AG04450 (cell line): ENCODE data around the gene TLDC2. TPM values are rescaled to one million over a fixed set of nuclear protein-coding genes. Genes with fewer than 3 reads are reported as not detected.
"Not testable (repeated sequence)": the region's sequence is repeated elsewhere in the genome, so short reads cannot be mapped to it uniquely, and the experiment has no call there.

Experiments
- CTCF ChIA-PET: fragments of 300-600, 350-600 bp; formaldehyde crosslinking; extraction: SDS; loops from one replicate; lab custom pipeline; 2022; ENCODE audit warnings: antibody characterized with exemption, inconsistent platforms; lab: Charles Lee
- POLR2A ChIA-PET: fragments of 350-600 bp; formaldehyde crosslinking; extraction: SDS; loops from one replicate; lab custom pipeline; 2021; ENCODE audit warnings: antibody characterized with exemption, inconsistent platforms; lab: Yijun Ruan, JAX
- DNase-seq: peaks from one replicate; pipeline ENCODE4 v3.0.0-alpha.2; 2011; ENCODE audit warnings: low read depth, low spot score
- H3K27ac ChIP-seq: one replicate; pipeline ENCODE4 v1.5.1; 2012; ENCODE audit warnings: low read depth, low read length, control low read depth
- H3K27me3 ChIP-seq: one replicate; pipeline ENCODE4 v1.6.0; 2012; ENCODE audit warnings: low read length; ENCODE audit not compliant: control insufficient read depth, insufficient read depth
- H3K4me3 ChIP-seq: 2 replicates; pipeline ENCODE4 v1.5.1; 2011; ENCODE audit warnings: mild to moderate bottlenecking, low read depth, low read length, control low read depth
- H3K9me3 ChIP-seq: 2 replicates; pipeline ENCODE4 v1.5.1; 2012; ENCODE audit warnings: low read length; ENCODE audit not compliant: control insufficient read depth, insufficient read depth
- polyA plus RNA-seq: library from polyadenylated mRNA; depleted of rRNA; stranded (reverse); fragments of >200 nt; gene quantifications from 2 replicates; pipeline ENCODE4 v1.2.3, GENCODE V29; 2011
- TF ChIP-seq, protein P1 (sequence below): IDR thresholded peaks from 2 replicates; pipeline ENCODE4 v1.5.1; 2011; ENCODE audit warnings: low read depth, low read length, control low read depth, inconsistent platforms

TLDC2 gene
- polyA plus RNA-seq, 1 experiment, result 0.57 TPM

DNA sequence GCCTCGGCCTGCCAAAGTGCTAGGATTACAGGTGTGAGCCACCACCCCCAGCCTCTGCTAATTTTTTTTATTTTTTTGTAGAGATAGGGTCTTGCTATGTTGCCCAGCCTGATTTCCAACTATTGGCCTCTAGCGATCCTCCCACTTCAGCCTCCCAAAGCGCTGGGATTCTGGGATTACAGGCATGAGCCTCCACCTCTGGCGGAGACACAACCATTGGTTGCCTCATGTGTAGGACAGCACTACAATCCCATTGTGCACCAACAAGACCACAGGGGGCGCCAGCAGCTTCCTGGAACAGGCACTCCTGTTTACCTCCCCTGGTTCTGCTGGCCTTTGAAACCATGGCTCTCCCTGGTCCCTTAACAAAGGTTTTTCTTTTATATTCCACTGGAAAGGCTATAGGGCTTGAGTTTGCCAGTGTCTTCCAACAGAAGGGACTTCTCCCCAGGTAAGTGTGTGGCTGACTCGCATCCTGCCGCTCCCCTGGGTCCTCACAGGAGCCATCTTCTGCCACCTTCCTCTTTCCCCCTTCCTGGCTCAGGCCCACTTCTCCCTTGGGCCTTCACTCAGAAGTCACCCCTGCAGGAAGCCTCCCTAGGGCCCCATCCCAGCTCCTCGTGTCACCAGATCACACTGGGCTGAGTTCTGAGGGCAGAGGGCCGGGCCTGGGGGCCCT lies 39.2 kb upstream of the TLDC2 start:
- no peak for DNase-seq
- ChIA-PET POLR2A (interaction anchor here (0.5 to 1.7 kb wide), 4 partner anchors 11 to 164 kb away, joined by 4 to 11 read pairs (median 6); no protein-coding TSS in a partner anchor), CTCF (interaction anchor here (1.1 to 2.1 kb wide), 7 partner anchors 10 to 63 kb away, joined by 3 to 15 read pairs (median 7); partner anchors contain the start of gene DSN1)
- Histone ChIP-seq H3K4me3 (no peak overlapping the region), H3K27me3 (no peaks in the 10 kb centered on the region), H3K27ac (peak overlapping the region; percentile 31), H3K9me3 (no peaks in the 10 kb centered on the region)
- TF ChIP-seq, protein P1, sequence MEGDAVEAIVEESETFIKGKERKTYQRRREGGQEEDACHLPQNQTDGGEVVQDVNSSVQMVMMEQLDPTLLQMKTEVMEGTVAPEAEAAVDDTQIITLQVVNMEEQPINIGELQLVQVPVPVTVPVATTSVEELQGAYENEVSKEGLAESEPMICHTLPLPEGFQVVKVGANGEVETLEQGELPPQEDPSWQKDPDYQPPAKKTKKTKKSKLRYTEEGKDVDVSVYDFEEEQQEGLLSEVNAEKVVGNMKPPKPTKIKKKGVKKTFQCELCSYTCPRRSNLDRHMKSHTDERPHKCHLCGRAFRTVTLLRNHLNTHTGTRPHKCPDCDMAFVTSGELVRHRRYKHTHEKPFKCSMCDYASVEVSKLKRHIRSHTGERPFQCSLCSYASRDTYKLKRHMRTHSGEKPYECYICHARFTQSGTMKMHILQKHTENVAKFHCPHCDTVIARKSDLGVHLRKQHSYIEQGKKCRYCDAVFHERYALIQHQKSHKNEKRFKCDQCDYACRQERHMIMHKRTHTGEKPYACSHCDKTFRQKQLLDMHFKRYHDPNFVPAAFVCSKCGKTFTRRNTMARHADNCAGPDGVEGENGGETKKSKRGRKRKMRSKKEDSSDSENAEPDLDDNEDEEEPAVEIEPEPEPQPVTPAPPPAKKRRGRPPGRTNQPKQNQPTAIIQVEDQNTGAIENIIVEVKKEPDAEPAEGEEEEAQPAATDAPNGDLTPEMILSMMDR, result peak; percentile 51

DNA sequence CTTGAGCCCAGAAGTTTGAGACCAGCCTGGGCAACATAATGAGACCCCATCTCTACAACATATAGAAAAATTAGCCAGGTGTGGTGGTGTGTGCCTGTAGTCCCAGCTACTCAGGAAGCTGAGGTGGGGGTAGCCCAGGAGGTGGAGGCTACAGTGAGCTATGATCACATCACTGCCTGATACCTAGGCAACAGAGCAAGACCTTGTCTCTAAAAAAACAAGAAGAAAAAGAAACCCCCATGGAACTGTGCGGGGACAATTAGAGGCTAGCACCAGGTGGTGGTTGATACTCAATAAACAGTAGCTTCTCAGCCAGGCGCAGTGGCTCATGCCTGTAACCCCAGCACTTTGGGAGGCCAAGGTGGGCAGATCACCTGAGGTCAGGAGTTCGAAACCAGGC lies 37.6 kb upstream of the TLDC2 start:
- H3K4me3 ChIP-seq, CTCF ChIA-PET, POLR2A ChIA-PET, H3K9me3 ChIP-seq, DNase-seq, H3K27me3 ChIP-seq, H3K27ac ChIP-seq: not testable (repeated sequence)

DNA sequence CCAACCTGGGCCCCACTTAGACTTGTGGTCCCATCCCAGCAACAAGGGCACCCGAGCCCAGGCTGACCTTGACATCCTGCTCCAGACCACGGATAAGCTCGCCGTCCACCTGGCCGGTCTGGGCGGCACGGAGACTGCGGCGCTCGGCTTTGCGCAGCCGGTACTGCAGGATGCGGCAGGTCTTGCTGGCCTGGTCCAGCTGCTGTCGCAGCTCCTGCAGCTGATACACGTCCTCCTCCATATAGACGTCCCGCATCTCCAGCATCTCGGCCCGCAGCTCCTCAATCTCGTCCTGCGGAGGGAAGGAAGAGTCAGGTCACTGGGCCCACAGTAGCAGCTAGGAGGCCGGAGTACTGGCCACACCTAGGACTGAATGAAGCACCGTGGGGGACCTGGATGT lies 36.8 kb upstream of the TLDC2 start:
- ChIA-PET POLR2A (no interaction called here), CTCF (no interaction called here)
- Histone ChIP-seq H3K4me3 (no peak overlapping the region), H3K27me3 (no peaks in the 10 kb centered on the region), H3K27ac (no peak overlapping the region), H3K9me3 (no peaks in the 10 kb centered on the region)
- DNase-seq, result no peak
- TF ChIP-seq, protein P1, result no peak

DNA sequence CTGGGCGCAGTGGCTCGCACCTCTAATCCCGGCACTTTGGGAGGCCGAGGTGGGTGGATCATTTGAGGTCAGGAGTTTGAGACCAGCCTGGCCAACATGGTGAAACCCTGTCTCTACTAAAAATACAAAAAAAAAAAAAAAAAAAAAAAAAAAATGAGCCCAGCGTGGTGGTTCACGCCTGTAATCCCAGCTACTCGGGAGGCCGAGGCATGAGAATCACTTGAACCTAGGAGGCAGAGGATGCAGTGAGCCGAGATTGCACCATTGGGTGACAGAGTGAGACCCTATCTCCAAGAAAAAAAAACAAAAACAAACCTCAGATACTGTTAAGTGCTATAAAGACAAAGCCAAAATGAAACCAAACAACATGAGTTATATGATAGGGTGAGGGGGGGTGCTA lies 34.9 kb upstream of the TLDC2 start:
- not testable (repeated sequence) for DNase-seq, H3K4me3 ChIP-seq, H3K27ac ChIP-seq, H3K27me3 ChIP-seq, H3K9me3 ChIP-seq
- CTCF ChIA-PET, result interaction anchor here (0.6 to 1.4 kb wide), 3 partner anchors 10 to 1537 kb away, joined by 3 to 7 read pairs (median 3); no protein-coding TSS in a partner anchor
- POLR2A ChIA-PET, result interaction anchor here (0.7 to 0.8 kb wide), 2 partner anchors 23 to 233 kb away, joined by 3 to 9 read pairs; no protein-coding TSS in a partner anchor

DNA sequence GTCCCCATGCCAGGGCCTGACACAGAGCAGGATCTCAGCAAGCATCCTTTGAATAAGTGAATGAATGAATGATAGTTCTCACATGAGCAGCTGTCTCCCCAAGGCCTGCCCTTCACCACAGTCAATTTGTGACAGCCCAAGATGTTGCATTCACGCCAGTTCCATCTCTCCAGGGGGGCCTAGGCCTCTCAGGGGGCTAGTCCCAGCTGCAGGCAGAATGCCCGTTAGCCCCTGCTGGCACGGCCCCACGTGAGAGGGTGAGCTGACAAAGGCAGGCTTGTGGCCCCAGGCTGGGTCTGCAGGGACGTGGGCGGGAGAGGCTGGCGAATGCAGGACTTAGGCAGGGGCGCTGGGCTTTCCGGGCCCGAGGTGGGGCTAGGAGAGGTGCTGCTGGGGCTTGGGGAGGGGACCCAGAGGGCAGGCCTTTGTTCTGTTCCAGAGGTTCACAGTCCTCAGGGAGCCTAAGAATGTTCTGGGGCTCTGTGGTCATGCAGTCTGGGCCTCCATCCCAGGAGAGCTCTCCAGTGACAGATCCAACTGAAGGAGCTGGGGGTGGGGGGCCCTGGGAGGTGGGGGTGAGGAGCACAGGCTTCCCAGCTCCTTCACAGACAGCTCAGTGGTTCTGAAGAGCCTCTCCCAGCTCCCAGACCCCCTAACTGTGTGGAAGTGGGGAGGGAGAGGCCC lies 30.5 kb upstream of the TLDC2 start:
- H3K27ac ChIP-seq, result no peak overlapping the region
- no peak for DNase-seq
- H3K4me3 ChIP-seq, result no peak overlapping the region
- TF ChIP-seq, protein P1, result no peak
- H3K27me3 ChIP-seq, result no peaks in the 10 kb centered on the region
- CTCF ChIA-PET, result interaction anchor here (0.5 to 3.5 kb wide), 4 partner anchors 10 to 72 kb away, joined by 3 to 15 read pairs (median 6); partner anchors contain the start of gene DSN1
- H3K9me3 ChIP-seq, result no peaks in the 10 kb centered on the region; the same call in 1 of the 2 replicates
- POLR2A ChIA-PET, result no interaction called here
